NOMO-1 (cell line): ENCODE results near the gene YIPF1.

Experiments used
- DNase-seq, 2 experiments: peaks; one replicate each; lab custom pipeline; 2025; ENCODE audit not compliant: unreplicated experiment in 2 of 2; lab: John Stamatoyannopoulos, UW

YIPF1 gene

DNA sequence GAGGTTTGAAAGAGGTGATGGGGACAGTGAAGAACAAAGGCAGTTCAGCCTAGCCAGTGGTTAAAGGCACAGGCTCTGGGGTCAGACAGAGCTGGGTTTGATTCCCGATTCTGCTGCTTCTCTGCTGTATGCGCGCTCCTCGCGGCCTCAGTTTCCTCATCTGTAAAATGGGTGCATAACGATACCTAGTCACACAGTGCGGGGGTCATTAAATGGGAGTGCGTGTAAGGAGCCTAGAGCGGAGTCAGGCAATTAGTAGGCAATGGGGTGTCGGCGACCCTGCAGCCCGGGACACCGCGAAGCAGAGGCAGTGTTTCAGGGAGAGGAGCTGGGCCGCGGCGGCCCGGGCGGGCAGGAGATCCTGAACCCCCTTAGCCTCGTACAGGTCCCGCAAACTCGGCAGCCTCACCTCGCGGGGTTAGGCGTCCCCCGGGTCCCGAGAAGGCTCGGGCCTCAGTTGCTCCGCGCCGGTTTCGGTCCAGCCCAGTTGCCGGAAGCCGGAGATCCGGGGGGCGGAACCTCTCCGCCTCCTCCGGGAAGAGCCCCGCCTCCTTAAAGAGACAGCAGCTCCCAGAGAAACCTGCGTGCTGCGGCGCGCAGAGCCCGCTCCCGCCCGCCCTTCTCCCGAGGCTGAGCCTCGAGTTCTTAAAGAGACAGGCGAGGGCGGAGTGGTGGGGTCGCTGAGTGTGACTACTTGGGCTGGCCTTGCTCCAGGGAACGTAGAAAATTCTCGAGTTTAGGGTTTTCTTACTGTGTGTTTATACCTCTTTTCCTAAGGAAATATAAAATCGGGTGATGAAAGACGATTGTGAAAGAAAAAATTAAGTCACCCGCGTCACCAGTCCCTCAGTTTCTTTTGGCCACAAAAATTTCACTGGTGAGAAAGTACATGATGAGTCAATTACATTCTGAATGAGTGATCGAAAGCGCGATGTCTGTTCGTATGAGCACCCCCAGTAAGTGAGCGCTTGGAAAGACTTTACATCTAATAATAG is at the start of gene YIPF1:
TSS of gene YIPF1 (minus strand) at position 494 of the 995 bp plus-strand sequence. CDS start 860 bp downstream, outside the sequence.
- DNase-seq, result peak; percentile 80 to 90

DNA sequence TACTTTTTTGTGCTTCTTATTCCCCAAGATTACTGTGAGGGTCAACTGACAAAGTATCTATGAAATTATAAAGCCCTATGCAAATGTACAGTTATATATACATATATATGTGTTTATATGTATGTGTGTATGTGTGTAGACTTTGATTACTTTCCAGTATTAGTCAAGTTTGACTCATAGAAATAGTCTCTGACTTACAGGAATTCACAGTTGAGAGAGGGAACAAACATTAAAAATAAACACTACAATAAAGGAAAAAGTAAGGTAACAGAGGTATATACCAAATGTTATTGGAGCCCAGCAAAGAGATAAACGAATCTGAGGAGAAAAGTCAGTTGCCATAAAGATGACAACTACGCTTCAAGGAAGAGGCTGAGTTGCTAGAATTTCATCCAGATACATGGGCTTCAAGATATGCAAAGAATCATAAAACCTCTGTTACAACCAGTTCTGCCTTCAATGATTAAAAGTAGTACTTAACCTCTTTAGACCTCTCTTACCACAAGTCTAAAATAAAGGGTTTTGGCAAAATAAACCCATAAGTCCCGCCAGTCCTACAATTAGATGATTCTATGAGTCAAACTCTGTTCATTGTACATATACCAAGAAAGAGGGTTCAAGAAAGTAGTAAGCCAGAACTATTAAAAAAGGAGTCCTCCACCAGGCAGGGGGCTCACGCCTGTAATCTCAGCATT is 48.7 kb upstream of the YIPF1 start:
- DNase-seq, result no peak

GRCh38 chr1:53936430-53936829 is 46.8 kb upstream of the YIPF1 start:
- no peak for DNase-seq

DNA sequence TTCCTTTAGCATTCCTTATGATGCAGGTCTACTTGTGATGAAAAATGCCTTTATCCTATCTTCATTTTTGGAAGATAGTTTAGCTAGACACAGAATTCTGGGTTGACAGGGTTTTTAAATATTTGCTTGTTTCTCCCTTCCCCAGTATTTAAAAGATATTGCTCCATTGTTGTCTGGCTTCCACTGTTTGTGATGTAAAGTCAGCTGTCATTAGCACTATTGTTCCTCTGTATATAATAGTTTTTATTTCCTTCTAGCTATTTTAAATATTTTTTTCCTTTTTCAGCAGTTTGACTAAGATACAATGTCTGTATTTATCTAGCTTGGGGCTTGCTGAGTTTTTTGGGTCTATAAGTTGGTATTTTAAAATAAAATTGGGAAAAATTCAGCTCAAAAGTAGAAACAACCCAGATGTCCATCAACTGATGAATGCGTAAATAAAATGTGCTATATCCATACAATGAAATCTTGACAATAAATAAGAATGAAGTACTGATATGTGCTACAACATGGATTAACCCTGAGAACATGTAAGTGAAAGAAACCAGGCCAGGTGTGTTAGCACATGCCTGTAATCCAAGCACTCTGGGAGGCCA is 44.7 kb upstream of the YIPF1 start:
- DNase-seq, result no peak

- no peak for DNase-seq
These were observed 41.9 kb upstream of the YIPF1 start for GRCh38 chr1:53931523-53931922.

GRCh38 chr1:53930932-53931331 is 41.3 kb upstream of the YIPF1 start:
- no peak for DNase-seq

- DNase-seq, result no peak
These were observed 39.8 kb upstream of the YIPF1 start for GRCh38 chr1:53929246-53929960.

- no peak for DNase-seq
These were observed 37.8 kb upstream of the YIPF1 start for GRCh38 chr1:53927376-53927881.

GRCh38 chr1:53919675-53920066 is 30.1 kb upstream of the YIPF1 start:
- no peak for DNase-seq

DNA sequence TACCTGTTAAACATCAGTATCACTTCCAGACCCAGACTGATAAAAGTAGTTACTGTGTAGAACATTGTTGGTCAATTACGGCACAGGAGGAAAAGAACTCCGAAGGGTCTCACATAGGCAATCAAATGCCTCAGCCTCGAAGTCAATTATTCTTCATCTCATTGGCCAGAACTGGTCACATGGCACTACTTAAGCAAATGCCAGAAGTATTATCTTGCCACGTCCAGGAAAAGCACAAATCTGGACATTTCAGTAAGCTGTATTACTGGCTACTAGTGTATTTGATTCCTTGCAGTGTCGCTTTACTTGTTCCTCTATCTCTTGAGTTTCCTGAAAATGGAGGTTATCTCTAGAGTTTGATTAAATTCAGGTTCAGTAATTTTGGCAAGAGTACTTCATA is 28.7 kb upstream of the YIPF1 start:
- no peak for DNase-seq

GRCh38 chr1:53913352-53914033 is 23.9 kb upstream of the YIPF1 start:
- no peak for DNase-seq

DNA sequence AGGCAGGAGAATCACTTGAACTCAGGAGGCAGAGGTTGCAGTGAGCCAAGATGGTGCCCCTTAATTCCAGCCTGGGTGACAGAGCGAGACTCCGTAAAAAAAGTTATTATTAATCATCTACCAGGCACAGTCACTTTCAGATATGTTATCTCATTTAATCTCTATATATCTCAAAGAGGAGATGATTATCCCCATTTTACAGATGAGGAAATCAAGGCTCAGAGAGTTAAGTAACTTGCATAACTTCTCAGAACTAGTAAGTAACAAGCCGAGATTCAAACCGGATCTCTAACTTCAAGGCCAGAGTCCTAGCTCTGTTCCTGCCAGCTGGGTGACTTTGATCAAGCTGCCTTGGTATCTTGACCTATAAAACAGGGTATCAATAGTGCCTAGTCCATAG is 21.8 kb upstream of the YIPF1 start:
- DNase-seq, result no peak

DNA sequence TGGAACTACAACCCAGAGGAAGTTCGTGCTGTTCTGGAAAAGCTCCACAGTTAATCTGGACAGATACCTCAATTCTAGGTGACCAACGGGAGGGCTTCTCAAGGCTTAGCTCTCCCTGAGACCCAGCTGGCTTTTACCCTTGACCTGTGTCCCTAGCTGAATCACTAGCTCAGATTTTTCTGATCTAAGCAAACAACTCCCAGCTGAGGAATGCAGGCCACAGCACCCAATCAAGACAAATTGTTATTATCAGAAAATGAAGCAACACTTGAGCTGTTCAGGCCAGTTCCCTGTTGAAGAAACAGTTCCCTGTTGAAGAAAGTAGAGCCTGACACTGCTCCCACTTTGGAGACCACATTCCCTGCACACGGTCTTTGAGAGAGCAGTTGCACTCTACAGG is 20.3 kb upstream of the YIPF1 start:
- DNase-seq, result no peak

DNA sequence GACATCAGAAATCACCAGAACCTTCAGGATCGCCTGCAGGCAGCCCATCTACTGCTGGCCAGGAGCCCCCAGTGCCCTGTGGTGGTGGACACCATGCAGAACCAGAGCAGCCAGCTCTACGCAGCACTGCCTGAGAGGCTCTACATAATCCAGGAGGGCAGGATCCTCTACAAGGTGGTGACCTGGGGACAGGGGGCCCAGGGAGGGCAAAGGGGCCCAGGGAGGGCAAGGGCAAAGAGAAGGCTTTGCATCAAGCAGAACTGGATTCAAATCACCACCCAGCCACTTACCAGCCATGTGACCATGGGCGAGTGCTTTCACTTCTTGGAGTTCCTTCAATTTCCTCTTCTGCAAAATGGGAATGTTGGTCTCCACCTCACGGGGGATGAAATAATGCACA is 16.5 kb upstream of the YIPF1 start:
- DNase-seq, result no peak

GRCh38 chr1:53905509-53905908 is 15.9 kb upstream of the YIPF1 start:
- DNase-seq, result no peak

DNA sequence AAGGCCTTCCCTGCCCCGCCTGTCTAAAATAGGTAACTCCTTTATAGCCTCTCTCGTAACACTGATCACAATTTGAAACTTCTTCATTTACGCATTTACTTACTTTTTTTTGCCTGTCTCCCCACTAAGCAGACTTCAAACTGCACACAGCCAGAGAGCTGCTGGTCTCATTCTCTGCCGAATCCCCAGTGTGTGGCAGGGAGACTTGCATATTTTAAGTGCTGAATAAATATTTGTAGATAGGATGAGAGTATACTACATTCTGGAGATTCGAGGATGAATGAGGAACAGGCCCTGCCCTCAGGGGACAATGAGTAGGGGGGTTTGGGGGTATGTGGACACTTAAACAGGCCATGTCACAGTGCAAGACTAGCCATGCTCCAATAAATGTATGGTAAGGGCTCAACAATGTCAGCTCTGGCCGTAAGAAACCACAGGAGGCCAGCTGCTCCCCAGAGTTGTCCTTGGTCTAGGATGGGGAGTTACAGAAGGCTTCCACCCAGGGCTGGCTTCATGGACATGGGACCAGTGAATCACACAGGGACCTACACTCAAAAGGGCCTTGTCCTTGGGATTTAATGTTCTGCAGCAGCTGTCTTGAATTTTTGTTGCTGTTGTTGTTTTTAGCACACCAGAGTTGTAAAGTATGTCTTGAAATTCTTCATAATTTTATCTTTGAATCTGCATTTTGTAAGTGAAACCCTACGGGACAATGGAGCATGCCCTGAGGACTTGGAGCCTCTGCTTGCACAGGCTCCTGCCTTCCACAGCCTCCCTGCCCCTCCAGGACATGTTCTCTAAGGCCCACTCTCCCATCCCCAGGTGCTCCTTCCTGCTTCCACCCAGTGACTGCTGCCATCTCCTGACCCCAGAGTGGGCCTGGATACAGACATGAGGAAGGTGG is 12.9 kb upstream of the YIPF1 start:
- no peak for DNase-seq

- no peak for DNase-seq
These were observed 10.1 kb upstream of the YIPF1 start for GRCh38 chr1:53899708-53900107.

GRCh38 chr1:53899206-53899628 is 9.6 kb upstream of the YIPF1 start:
- no peak for DNase-seq

GRCh38 chr1:53896635-53897229 is 7.1 kb upstream of the YIPF1 start:
- DNase-seq, result no peak
